Measurements from ENCODE around the gene CPTP. TPM values are rescaled to one million over a fixed set of nuclear protein-coding genes. Genes with fewer than 3 reads are reported as not detected.

Gene CPTP
- total and polyA plus RNA-seq, 4 donors: 7.9 to 45.1 (median 22.5) TPM

DNA sequence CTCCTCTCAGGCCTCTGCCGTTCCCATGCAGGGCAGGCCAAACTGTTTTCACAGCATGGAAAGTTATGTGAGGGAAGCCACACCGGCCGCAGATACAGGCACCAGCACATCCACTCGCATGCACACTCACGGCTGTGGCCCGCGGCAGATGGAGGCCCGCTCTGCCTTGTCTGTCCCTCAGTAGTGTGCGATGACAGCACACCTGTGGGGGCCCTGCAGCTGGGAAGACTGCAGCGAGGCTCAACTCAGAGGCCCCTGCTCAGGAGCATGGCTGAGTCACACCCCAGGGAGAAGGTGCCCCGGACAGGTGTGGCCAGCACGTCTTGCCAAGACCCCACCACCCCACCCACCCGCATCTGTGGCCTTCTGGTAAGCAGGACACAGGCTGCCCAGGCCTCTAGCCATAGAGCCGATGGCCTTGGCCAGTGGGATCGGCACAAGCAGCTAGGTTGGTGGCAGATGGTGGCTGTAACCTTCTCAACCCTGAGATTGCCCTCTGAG, 49.6 kb upstream of the CPTP start:
- no peak overlapping the region for H3K4me3 ChIP-seq (ENCODE audit: low read depth in 1 of 3, low read length in 3 of 3)
- DNase-seq (ENCODE audit: low spot score): no peak
- H3K4me1 ChIP-seq (ENCODE audit: control insufficient read depth in 4 of 4, insufficient read depth in 4 of 4, low read length in 3 of 4): peaks cover 13 to 39% (median 32%) of the 10 kb centered on the region in 4 donors
- H3K27me3 ChIP-seq (ENCODE audit: control insufficient read depth in 4 of 4, insufficient read depth in 4 of 4, low read length in 3 of 4): no peaks in the 10 kb centered on the region
- peaks cover 0 to 2% (median 0%) of the 10 kb centered on the region in 4 donors for H3K36me3 ChIP-seq (ENCODE audit: control insufficient read depth in 4 of 4, insufficient read depth in 3 of 4, low read depth in 1 of 4, low read length in 3 of 4)
- H3K9ac ChIP-seq (ENCODE audit: low read depth in 1 of 2, low read length in 2 of 2): no peak overlapping the region
- H3K9me3 ChIP-seq (ENCODE audit: control insufficient read depth in 4 of 4, low read length in 3 of 4): no peaks in the 10 kb centered on the region
- WGBS: 94% methylated on average over 15 of the region's 15 CpGs
- TF ChIP-seq HNF4A (conservative IDR thresholded peaks at IDR 0.05): no peak
- TF ChIP-seq, protein P1, sequence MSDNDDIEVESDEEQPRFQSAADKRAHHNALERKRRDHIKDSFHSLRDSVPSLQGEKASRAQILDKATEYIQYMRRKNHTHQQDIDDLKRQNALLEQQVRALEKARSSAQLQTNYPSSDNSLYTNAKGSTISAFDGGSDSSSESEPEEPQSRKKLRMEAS (IDR thresholded peaks at IDR 0.05): no peak
- no peak for TF ChIP-seq SP1 (IDR thresholded peaks at IDR 0.05)
- no peak for TF ChIP-seq GABPA (IDR thresholded peaks at IDR 0.05 in 1 of 2, conservative IDR thresholded peaks at IDR 0.05 in 1 of 2)
- TF ChIP-seq TAF1 (conservative IDR thresholded peaks at IDR 0.05): no peak
- no peak for TF ChIP-seq YY1 (IDR thresholded peaks at IDR 0.05)
- no peak for TF ChIP-seq HNF4G (IDR thresholded peaks at IDR 0.05)
- no peak for TF ChIP-seq RXRA (IDR thresholded peaks at IDR 0.05)
- TF ChIP-seq JUND (IDR thresholded peaks at IDR 0.05): no peak
- TF ChIP-seq ATF3 (IDR thresholded peaks at IDR 0.05): no peak
- TF ChIP-seq ZBTB33 (IDR thresholded peaks at IDR 0.05): no peak
- no peak for TF ChIP-seq CTCF (IDR thresholded peaks at IDR 0.05; ENCODE audit: low read depth, low read length, missing input control)
- no peak for TF ChIP-seq EGR1 (IDR thresholded peaks at IDR 0.05; ENCODE audit: low read depth in 2 of 2)
- TF ChIP-seq NR2F2 (IDR thresholded peaks at IDR 0.05): no peak
- no peak for TF ChIP-seq FOXA1 (IDR thresholded peaks at IDR 0.05)
- TF ChIP-seq FOXA2 (IDR thresholded peaks at IDR 0.05): no peak
- no peak for TF ChIP-seq REST (IDR thresholded peaks at IDR 0.05)
- no peak for TF ChIP-seq RAD21 (IDR thresholded peaks at IDR 0.05)
- no peak overlapping the region for H3K27ac ChIP-seq (ENCODE audit: low read depth in 1 of 2, low read length in 2 of 2)
